ENCODE results near the gene FBRSL1. TPM values are rescaled to one million over a fixed set of nuclear protein-coding genes. Genes with fewer than 3 reads are reported as not detected.

The FBRSL1 gene
- total RNA-seq, 1 donor from 2014 or later: 108 TPM

- Mint-ChIP-seq H3K27ac (no peak overlapping the region), H3K36me3 (no peaks in the 10 kb centered on the region), H3K4me3 (no peak overlapping the region), H3K4me1 (ENCODE audit: unreplicated experiment) (no peaks in the 10 kb centered on the region), H3K27me3 (peaks cover 46% of the 10 kb centered on the region), H3K9me3 (no peaks in the 10 kb centered on the region)
- no peak for DNase-seq (ENCODE audit: extremely low spot score, unreplicated experiment)
- no peak for TF ChIP-seq CTCF (conservative IDR thresholded peaks at IDR 0.05)
These were observed 4.3 kb upstream of the FBRSL1 start for GRCh38 chr12:132485619-132486018.

- H3K9me3 Mint-ChIP-seq: no peaks in the 10 kb centered on the region
These were observed 3.8 kb upstream of the FBRSL1 start for GRCh38 chr12:132486168-132486567.

GRCh38 chr12:132486576-132486975 is 3.4 kb upstream of the FBRSL1 start:
- no peaks in the 10 kb centered on the region for H3K9me3 Mint-ChIP-seq
- no peaks in the 10 kb centered on the region for H3K4me1 Mint-ChIP-seq (ENCODE audit: unreplicated experiment)
- H3K27me3 Mint-ChIP-seq: peaks cover 39% of the 10 kb centered on the region
- no peak for DNase-seq (ENCODE audit: extremely low spot score, unreplicated experiment)
- H3K4me3 Mint-ChIP-seq: no peak overlapping the region
- no peak overlapping the region for H3K27ac Mint-ChIP-seq
- TF ChIP-seq CTCF (conservative IDR thresholded peaks at IDR 0.05): no peak
- no peaks in the 10 kb centered on the region for H3K36me3 Mint-ChIP-seq

More at GRCh38 chr12:132486168-132486567, 3.8 kb upstream of the FBRSL1 start:
- Mint-ChIP-seq H3K27ac (no peak overlapping the region), H3K4me1 (ENCODE audit: unreplicated experiment) (no peaks in the 10 kb centered on the region), H3K36me3 (no peaks in the 10 kb centered on the region), H3K4me3 (no peak overlapping the region), H3K27me3 (peaks cover 43% of the 10 kb centered on the region)
- TF ChIP-seq CTCF (conservative IDR thresholded peaks at IDR 0.05): no peak
- DNase-seq (ENCODE audit: extremely low spot score, unreplicated experiment): no peak

- no peaks in the 10 kb centered on the region for H3K9me3 Mint-ChIP-seq
- no peak for DNase-seq (ENCODE audit: extremely low spot score, unreplicated experiment)
- TF ChIP-seq CTCF (conservative IDR thresholded peaks at IDR 0.05): no peak
- H3K4me3 Mint-ChIP-seq: peak overlapping the region; percentile 74
- no peak overlapping the region for H3K27ac Mint-ChIP-seq
- H3K27me3 Mint-ChIP-seq: peaks cover 31% of the 10 kb centered on the region
- peaks cover 4% of the 10 kb centered on the region for H3K4me1 Mint-ChIP-seq (ENCODE audit: unreplicated experiment)
- H3K36me3 Mint-ChIP-seq: no peaks in the 10 kb centered on the region
These were observed 2.6 kb upstream of the FBRSL1 start for GRCh38 chr12:132487311-132487741.

- TF ChIP-seq CTCF (conservative IDR thresholded peaks at IDR 0.05): no peak
- peaks cover 11% of the 10 kb centered on the region for H3K4me1 Mint-ChIP-seq (ENCODE audit: unreplicated experiment)
- peaks cover 22% of the 10 kb centered on the region for H3K27me3 Mint-ChIP-seq
- DNase-seq (ENCODE audit: extremely low spot score, unreplicated experiment): no peak
- no peaks in the 10 kb centered on the region for H3K9me3 Mint-ChIP-seq
- no peak overlapping the region for H3K27ac Mint-ChIP-seq
- H3K4me3 Mint-ChIP-seq: peak overlapping the region; percentile 82
- no peaks in the 10 kb centered on the region for H3K36me3 Mint-ChIP-seq
These were observed 1.5 kb upstream of the FBRSL1 start for GRCh38 chr12:132488127-132489077.
